K562 (cell line): ENCODE data around the gene NAGLU. TPM values are rescaled to one million over a fixed set of nuclear protein-coding genes. Genes with fewer than 3 reads are reported as not detected.
"Not testable (repeated sequence)": the region's sequence is repeated elsewhere in the genome, so short reads cannot be mapped to it uniquely, and the experiment has no call there.

Experiments used
- ATAC-seq: fragments of 200-7000 bp; cut with Tn5 transposase; 3 replicates; pipeline ENCODE4 v1.9.1; 2020; ENCODE audit warnings: moderate library complexity
- BruUV-seq: library from RNA; stranded (reverse); fragments of 400-500 nt; replicated peaks from 2 replicates; lab custom pipeline; 2021; lab: Mats Ljungman, UMichigan
- CTCF ChIA-PET: fragments of 300-600 bp; formaldehyde crosslinking; extraction: SDS; loops from one replicate; lab custom pipeline; 2021; ENCODE audit warnings: low intra/inter-chr PET ratio; lab: Yijun Ruan, JAX
- POLR2A ChIA-PET: fragments of 300-600, 350-650 bp; sonication (Branson Sonifier 250); formaldehyde crosslinking; extraction: SDS; loops from one replicate; lab custom pipeline; 2021; ENCODE audit warnings: antibody characterized with exemption, inconsistent platforms; lab: Yijun Ruan, JAX
- DNase-seq, 4 experiments: peaks; one replicate each; pipeline versions ENCODE4 v3.0.0 to v3.0.0-alpha.2; 2011 to 2018; ENCODE audit warnings: low spot score in 3 of 4, mixed read lengths in 3 of 4; ENCODE audit errors: extremely low read depth in 1 of 4
- FAIRE-seq: peaks from 2 replicates; lab custom pipeline; 2011; peaks lifted over from hg19 to GRCh38; lab: Jason Lieb, UNC
- H2AFZ ChIP-seq: 2 replicates; pipeline ENCODE4 v1.6.0; 2011; ENCODE audit warnings: low read depth, low read length, control low read depth, inconsistent platforms
- H3K27ac ChIP-seq: fragments of 200-600 bp; 3 replicates; pipeline ENCODE4 v1.8.0; 2011; ENCODE audit warnings: low read depth, mild to moderate bottlenecking, control low read depth, inconsistent platforms, low read length, moderate library complexity, mixed read lengths; ENCODE audit errors: extremely low read depth
- H3K27me3 ChIP-seq, 2 experiments: fragments of 300-600 bp in 1 of 2; 2 replicates in 1 of 2; 3 replicates in 1 of 2; pipeline versions ENCODE4 v1.6.0 to v1.8.0; 2011; ENCODE audit warnings: inconsistent platforms in 2 of 2, low read length in 2 of 2, mild to moderate bottlenecking in 1 of 2, mixed read lengths in 1 of 2, moderate library complexity in 1 of 2; ENCODE audit not compliant: control insufficient read depth in 2 of 2, insufficient read depth in 2 of 2
- H3K36me3 ChIP-seq: fragments of 300-600 bp; 3 replicates; pipeline ENCODE4 v1.8.0; 2011; ENCODE audit warnings: mild to moderate bottlenecking, low read length, inconsistent platforms; ENCODE audit not compliant: control insufficient read depth, insufficient read depth
- H3K4me1 ChIP-seq, 2 experiments: fragments of 200-600 bp in 1 of 2; replicated peaks in 1 of 2; 2 replicates in 1 of 2; 3 replicates in 1 of 2; pipeline versions ENCODE4 v1.5.1 to v1.8.0; 2011; ENCODE audit warnings: inconsistent platforms in 2 of 2, low read length in 2 of 2, mild to moderate bottlenecking in 1 of 2, mixed read lengths in 1 of 2, moderate library complexity in 1 of 2; ENCODE audit not compliant: control insufficient read depth in 2 of 2, insufficient read depth in 2 of 2
- H3K4me2 ChIP-seq: 2 replicates; pipeline ENCODE4 v1.6.1; 2011; ENCODE audit warnings: low read length, control low read depth, inconsistent platforms, mixed read lengths; ENCODE audit not compliant: insufficient read depth
- H3K4me3 ChIP-seq: fragments of 200-600 bp; sonication (generic), shearing (Covaris generic); 2 replicates; pipeline ENCODE4 v1.5.1; 2016; ENCODE audit warnings: control low read depth, inconsistent platforms
- H3K79me2 ChIP-seq: fragments of 200-600 bp; 3 replicates; pipeline ENCODE4 v1.8.0; 2011; ENCODE audit warnings: low read length, inconsistent platforms; ENCODE audit not compliant: control insufficient read depth, insufficient read depth
- H3K9ac ChIP-seq, 2 experiments: 2 replicates each; pipeline versions ENCODE4 v1.6.0 to v1.6.1; 2011; ENCODE audit warnings: low read depth in 2 of 2, low read length in 2 of 2, control low read depth in 1 of 2, inconsistent platforms in 1 of 2, mild to moderate bottlenecking in 1 of 2, mixed read lengths in 1 of 2; ENCODE audit not compliant: insufficient read depth in 1 of 2
- H3K9me1 ChIP-seq: one replicate; pipeline ENCODE4 v1.6.0; 2011; ENCODE audit warnings: inconsistent platforms, mild to moderate bottlenecking, low read length, moderate library complexity; ENCODE audit not compliant: control insufficient read depth, insufficient read depth
- H3K9me3 ChIP-seq: replicated peaks from 2 replicates; pipeline ENCODE4 v1.5.1; 2011; ENCODE audit warnings: low read depth, low read length, inconsistent platforms; ENCODE audit not compliant: control insufficient read depth, insufficient read depth
- H4K20me1 ChIP-seq: replicated peaks from 2 replicates; pipeline ENCODE4 v1.6.1; 2011; ENCODE audit warnings: low read length, inconsistent platforms, mixed read lengths; ENCODE audit not compliant: control insufficient read depth, insufficient read depth
- MTF1 ChIP-seq: fragments of 250-450 bp; sonication (Bioruptor Pico); IDR thresholded peaks from 2 replicates; pipeline ENCODE4 v1.9.0; 2021; ENCODE audit warnings: moderate library complexity, mild to moderate bottlenecking, inconsistent platforms, borderline replicate concordance
- POLR2A ChIP-seq: fragments of 450-650 bp; conservative IDR thresholded peaks from 2 replicates; pipeline ENCODE4 v1.6.1; 2016
- ZNF717 ChIP-seq: fragments of 250-450 bp; sonication (Bioruptor Pico); IDR thresholded peaks from 2 replicates; pipeline ENCODE4 v1.5.0; 2021
- WGBS: fragments of 100-300 bp; shearing (Covaris generic); methylation state at CpG from one replicate; pipeline ENCODE4 v1.1.6; 2016; ENCODE audit warnings: low coverage, mixed read lengths; ENCODE audit not compliant: insufficient coverage; ENCODE audit errors: missing lambda C conversion rate; 5-methylcytosine and 5-hydroxymethylcytosine counted together
- in situ Hi-C: fragments of 300-500 bp; cut with MboI; formaldehyde crosslinking; loops from 4 replicates; pipeline ENCODE4 v1.15.0; 2018; ENCODE audit warnings: inconsistent platforms, mixed read lengths
- intact Hi-C: fragments of 100-400 bp; cut with micrococcal nuclease; formaldehyde crosslinking; loops from 2 replicates; pipeline ENCODE4 v1.14.2; 2022
- polyA plus RNA-seq, 8 experiments: library from polyadenylated mRNA; depleted of rRNA in 4 of 8; stranded (reverse) in 5 of 8; unstranded in 3 of 8; fragments of >200 nt; fragmentation: Nextera tagmentation in 2 of 8; fragmentation: Illumina TruSeq in 1 of 8; extraction: Ambion mirVana in 2 of 8; extraction: Trizol in 1 of 8; gene quantifications; 2 replicates each; pipeline versions ENCODE4 v1.2.1 to v1.2.3, GENCODE V29; 2011 to 2014; ENCODE audit warnings: inconsistent platforms in 1 of 8, missing spikeins in 1 of 8
- total RNA-seq, 7 experiments: library from RNA; depleted of rRNA in 6 of 7; stranded (reverse); fragments of >200 nt in 6 of 7; fragmentation: Illumina TruSeq in 2 of 7; extraction: Trizol in 2 of 7; gene quantifications; 2 replicates each; pipeline versions ENCODE4 v1.2.1 to v1.2.3, GENCODE V29; 2011 to 2021; ENCODE audit warnings: low replicate concordance in 1 of 7
- TF ChIP-seq, protein P1 (sequence below): fragments of 450-650 bp; IDR thresholded peaks from 2 replicates; pipeline ENCODE4 v1.6.1; 2016; ENCODE audit warnings: missing biosample characterization, missing genetic modification characterization
- TF ChIP-seq, protein P2 (sequence below): fragments of 200-400 bp; formaldehyde crosslinking; IDR thresholded peaks from 2 replicates; pipeline ENCODE4 v1.6.1; 2017; ENCODE audit warnings: mild to moderate bottlenecking, low read depth, low read length, moderate library complexity

NAGLU gene
- total and polyA plus RNA-seq, 9 of the 15 experiments (the other 6 are each of a cell fraction or from before 2014, with no cell fraction given) = 0.04 to 21.5 (median 8.5) TPM

DNA sequence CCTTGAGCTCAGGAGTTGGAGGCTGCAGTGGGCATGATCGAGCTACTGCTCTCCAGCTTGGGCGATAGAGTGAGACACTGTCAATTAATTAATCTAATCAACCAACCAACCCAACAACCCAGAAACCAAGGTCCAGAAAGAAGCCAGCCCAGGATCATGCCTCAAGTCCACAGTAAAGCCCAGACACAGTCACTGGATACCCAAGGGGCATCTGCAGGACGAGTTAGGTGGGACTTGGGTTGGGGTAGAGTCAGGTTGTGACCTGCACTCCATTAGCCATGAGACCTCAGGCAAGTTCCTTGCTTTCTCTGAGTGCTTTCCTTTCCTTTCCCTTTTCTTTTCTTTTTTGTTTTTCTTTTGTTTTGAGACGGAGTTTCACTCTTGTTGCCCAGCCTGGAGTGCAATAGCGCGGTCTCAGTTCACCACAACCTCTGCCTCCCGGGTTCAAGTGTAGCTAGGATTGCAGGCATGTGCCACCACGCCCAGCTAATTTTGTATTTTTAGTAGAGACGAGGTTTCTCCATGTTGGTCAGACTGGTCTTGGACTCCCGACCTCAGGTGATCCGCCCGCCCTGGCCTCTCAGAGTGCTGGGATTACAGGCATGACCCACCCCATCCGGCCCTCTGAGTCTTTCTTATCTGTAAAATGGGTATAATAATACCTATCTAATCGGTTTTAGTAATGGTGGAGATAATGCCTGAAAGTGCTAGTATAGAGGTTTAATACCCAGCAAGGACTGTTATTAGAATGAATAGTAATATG is 13.1 kb downstream of the NAGLU start:
- Histone ChIP-seq H3K4me3 (no peak overlapping the region), H3K9ac (no peak overlapping the region), H3K9me1 (no peaks in the 10 kb centered on the region), H3K79me2 (peaks cover 14% of the 10 kb centered on the region), H3K36me3 (peaks cover 5% of the 10 kb centered on the region; the same call in 1 of the 3 replicates), H3K9me3 (no peaks in the 10 kb centered on the region), H4K20me1 (no peaks in the 10 kb centered on the region), H2AFZ (no peak overlapping the region), H3K27me3 (no peaks in the 10 kb centered on the region), H3K27ac (no peak overlapping the region; the same call in 2 of the 3 replicates), H3K4me2 (no peak overlapping the region), H3K4me1 (peaks cover 13 to 39% of the 10 kb centered on the region in 2 experiments; a peak in 4 of 5 replicates)
- TF ChIP-seq, protein P1, sequence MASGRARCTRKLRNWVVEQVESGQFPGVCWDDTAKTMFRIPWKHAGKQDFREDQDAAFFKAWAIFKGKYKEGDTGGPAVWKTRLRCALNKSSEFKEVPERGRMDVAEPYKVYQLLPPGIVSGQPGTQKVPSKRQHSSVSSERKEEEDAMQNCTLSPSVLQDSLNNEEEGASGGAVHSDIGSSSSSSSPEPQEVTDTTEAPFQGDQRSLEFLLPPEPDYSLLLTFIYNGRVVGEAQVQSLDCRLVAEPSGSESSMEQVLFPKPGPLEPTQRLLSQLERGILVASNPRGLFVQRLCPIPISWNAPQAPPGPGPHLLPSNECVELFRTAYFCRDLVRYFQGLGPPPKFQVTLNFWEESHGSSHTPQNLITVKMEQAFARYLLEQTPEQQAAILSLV (tag) = no peak
- 0 out of 2 replicates have a peak, but pooled peaks have one; percentile 37 for TF ChIP-seq POLR2A
- TF ChIP-seq, protein P2, sequence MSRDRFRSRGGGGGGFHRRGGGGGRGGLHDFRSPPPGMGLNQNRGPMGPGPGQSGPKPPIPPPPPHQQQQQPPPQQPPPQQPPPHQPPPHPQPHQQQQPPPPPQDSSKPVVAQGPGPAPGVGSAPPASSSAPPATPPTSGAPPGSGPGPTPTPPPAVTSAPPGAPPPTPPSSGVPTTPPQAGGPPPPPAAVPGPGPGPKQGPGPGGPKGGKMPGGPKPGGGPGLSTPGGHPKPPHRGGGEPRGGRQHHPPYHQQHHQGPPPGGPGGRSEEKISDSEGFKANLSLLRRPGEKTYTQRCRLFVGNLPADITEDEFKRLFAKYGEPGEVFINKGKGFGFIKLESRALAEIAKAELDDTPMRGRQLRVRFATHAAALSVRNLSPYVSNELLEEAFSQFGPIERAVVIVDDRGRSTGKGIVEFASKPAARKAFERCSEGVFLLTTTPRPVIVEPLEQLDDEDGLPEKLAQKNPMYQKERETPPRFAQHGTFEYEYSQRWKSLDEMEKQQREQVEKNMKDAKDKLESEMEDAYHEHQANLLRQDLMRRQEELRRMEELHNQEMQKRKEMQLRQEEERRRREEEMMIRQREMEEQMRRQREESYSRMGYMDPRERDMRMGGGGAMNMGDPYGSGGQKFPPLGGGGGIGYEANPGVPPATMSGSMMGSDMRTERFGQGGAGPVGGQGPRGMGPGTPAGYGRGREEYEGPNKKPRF = no peak
- TF ChIP-seq ZNF717 (CRISPR knock-in tag) = no peak
- TF ChIP-seq MTF1 (CRISPR knock-in tag) = no peak
- in situ Hi-C loops (no loop called here), intact Hi-C loops (no loop called here)
- CTCF ChIA-PET = no interaction called here
- 74% methylated on average over 14 of the region's 14 CpGs for WGBS
- DNase-seq (no peak), FAIRE-seq (peak; percentile 19), ATAC-seq (no peak)
- POLR2A ChIA-PET = interaction anchor here (0.5 kb wide), 1 partner anchor 77 kb away, joined by 3 read pairs; no protein-coding TSS in a partner anchor
- no TSS peak for BruUV-seq

DNA sequence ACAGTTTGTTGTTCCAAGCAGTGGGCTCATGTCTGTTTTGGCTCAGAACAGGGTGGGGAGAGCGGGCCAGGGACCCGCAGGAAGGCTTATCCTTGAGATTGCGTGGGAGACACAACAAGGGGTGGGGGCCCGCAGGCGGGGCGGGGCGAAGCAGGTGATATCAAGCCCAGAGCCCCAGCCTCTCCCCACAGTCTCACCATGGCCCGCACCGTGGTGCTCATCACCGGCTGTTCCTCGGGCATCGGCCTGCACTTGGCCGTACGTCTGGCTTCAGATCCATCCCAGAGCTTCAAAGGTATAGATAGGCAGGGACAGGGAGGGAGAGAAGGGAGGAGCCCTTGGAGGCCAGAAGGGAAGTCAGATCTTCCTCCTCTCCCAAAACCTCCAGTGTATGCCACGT is 16.7 kb downstream of the NAGLU start, which contains the start of gene HSD17B1:
TSS of gene HSD17B1 (plus strand) at position 188 of the 400 bp plus-strand sequence. CDS start at position 199, 11 bp downstream.
- POLR2A ChIA-PET = interaction anchor here (0.6 to 1.2 kb wide), 2 partner anchors 17 to 263 kb away, joined by 3 read pairs; partner anchors contain the start of gene NAGLU
- H3K36me3 ChIP-seq, H4K20me1 ChIP-seq, H3K9me1 ChIP-seq, FAIRE-seq, H3K9me3 ChIP-seq, H3K27me3 ChIP-seq, intact Hi-C loops, BruUV-seq, ATAC-seq, DNase-seq, in situ Hi-C loops, CTCF ChIA-PET: not testable (repeated sequence)
- H3K4me2 ChIP-seq = peak within 1 kb of the TSS; percentile 96
- H3K4me1 ChIP-seq = peaks cover 18 to 43% of the 10 kb centered on the region in 2 experiments; a peak in 4 of 5 replicates
- H3K4me3 ChIP-seq = peak within 1 kb of the TSS; percentile 87
- H3K27ac ChIP-seq = peak within 1 kb of the TSS; percentile 91
- H3K79me2 ChIP-seq = peaks cover 26% of the 10 kb centered on the region
- H3K9ac ChIP-seq = peak within 1 kb of the TSS; percentile 66 to 100
- 67% methylated on average over 8 of the region's 15 CpGs for WGBS
- H2AFZ ChIP-seq = peak within 1 kb of the TSS; percentile 85
